GM18526 (cell line): ENCODE results near the gene AGL.

Source experiments
- POLR2A ChIP-seq: IDR thresholded peaks from 3 replicates; pipeline ENCODE4 v1.6.1; 2011; ENCODE audit not compliant: insufficient read length; ENCODE audit errors: extremely low read depth

Gene AGL

GRCh38 chr1:99906535-99906934, 56.4 kb downstream of the AGL start:
- no peak for TF ChIP-seq POLR2A

DNA sequence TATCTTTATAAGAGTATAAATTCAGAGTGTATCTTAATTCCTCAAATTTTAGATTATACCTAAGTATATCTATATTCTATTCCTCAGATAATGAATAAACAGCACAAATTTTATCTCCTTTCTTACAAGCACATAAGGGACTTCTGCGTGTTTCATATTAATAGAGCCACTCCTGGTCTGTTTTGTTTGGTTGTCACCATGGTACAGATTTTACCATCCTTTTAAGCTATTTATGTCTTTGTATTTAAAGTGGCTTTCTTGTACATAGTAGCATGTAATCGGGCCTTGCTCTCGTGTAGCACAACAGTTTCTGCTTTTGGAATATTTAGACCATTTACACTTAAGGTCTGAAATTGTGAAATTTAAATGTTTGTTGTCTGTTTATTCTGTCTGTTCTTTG, 67.1 kb downstream of the AGL start:
- no peak for TF ChIP-seq POLR2A

DNA sequence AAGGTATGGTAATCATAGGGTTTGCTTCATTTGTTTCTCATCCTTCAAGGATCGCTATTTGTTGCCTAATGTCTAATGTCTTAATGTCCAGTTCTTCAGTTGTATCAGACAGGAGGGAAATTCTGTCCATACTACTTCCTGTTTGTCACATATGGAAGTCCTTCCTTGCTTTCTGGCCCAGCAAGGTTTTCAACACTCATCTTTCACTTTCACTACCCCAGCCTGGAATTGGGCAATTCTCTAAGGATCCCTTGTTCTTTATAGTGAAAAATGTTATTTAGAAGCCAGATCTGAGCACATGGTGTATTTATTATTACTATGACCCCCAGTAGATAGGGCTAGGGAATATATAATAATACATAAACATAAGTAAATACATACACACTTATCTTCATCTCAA, 69.1 kb downstream of the AGL start:
- TF ChIP-seq POLR2A: no peak

GRCh38 chr1:99934801-99935200, 84.6 kb downstream of the AGL start:
- no peak for TF ChIP-seq POLR2A

- no peak for TF ChIP-seq POLR2A
Measured at GRCh38 chr1:99935534-99935933, 85.4 kb downstream of the AGL start.

DNA sequence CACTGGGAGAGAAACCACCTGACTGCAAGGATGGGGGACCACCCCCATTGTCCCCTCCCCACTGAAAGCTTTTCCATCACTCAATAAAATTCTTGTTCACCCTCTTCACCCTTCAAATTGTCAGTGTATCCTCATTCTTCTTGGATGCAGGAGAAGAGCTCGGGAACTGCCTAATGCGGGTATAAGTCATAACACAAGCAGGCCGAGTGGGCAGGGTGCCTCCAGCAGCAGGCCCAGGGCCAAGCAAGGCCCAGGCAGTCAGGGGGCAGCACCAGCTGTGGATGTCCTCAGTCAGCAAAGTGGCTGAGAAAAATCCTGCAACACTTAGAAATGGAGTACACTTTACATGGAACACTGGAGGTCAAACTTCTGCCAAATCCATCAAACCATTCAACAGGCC, 85.9 kb downstream of the AGL start:
- no peak for TF ChIP-seq POLR2A

DNA sequence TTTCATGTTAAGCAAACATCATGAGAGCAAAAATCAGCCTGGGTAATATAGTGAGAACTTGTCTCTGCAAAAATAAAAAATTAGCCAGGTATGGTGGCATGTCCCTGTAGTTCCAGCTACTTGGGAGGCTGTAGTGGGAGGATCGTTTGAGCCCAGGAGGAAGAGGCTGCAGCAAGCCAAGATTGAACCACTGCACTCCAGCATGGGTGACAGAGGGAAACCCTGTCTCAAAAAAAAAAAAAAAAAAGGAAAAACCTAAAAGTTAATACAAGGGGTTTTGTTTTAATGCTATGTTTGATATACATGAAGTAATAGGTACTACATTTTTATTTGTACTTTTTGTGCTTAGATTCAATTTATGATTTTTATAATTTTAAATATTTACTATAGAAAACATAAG, 92.6 kb downstream of the AGL start:
- TF ChIP-seq POLR2A: no peak

- TF ChIP-seq POLR2A: no peak
Measured at GRCh38 chr1:99943223-99943794, 93.1 kb downstream of the AGL start.

GRCh38 chr1:99944192-99944591, 94.0 kb downstream of the AGL start:
- no peak for TF ChIP-seq POLR2A

- no peak for TF ChIP-seq POLR2A
Measured at GRCh38 chr1:99945174-99945573, 95.0 kb downstream of the AGL start.

GRCh38 chr1:99950486-99950885, 100.3 kb downstream of the AGL start:
- no peak for TF ChIP-seq POLR2A

GRCh38 chr1:99952522-99952921, 102.4 kb downstream of the AGL start:
- TF ChIP-seq POLR2A: no peak

DNA sequence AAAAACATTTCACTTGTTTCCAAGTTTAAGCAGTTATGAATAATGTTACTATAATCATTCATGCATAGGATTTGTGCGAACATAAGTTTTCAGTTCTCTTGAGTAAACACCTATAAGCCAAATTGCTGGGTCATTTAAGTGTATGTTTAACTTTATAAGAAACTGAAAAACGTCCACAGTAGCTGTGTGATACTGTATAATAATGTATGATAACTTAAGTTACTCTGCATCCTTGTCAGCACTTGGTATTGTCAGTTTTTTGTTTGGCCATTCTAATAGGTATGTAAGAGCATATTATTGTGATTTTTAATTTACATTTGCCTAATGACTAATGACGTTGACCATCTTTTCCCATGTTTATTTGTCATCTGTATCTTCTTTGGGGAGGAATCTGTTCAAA, 105.2 kb downstream of the AGL start:
- TF ChIP-seq POLR2A: no peak

GRCh38 chr1:99956755-99957154, 106.6 kb downstream of the AGL start:
- no peak for TF ChIP-seq POLR2A

DNA sequence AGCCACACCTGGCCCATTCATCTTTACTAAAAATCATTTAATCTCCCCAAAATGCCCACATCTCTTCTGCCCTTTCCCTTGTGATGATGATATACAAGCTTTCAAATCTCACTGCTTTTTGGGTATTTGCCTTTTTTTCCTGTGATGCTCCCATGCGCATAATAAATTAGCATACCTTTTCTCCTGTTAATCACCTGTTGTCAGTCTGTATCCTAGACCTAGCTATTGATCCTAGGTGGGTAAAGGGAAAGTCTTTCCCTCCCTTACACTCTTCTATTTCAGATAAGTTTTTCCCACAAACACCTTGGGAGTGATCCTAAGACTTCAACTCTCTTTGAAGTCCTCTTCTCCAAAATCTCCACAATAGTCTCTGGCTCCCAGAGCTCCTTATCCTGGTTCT, 107.7 kb downstream of the AGL start:
- TF ChIP-seq POLR2A: no peak

GRCh38 chr1:99963041-99963795, 113.1 kb downstream of the AGL start:
- TF ChIP-seq POLR2A: no peak

DNA sequence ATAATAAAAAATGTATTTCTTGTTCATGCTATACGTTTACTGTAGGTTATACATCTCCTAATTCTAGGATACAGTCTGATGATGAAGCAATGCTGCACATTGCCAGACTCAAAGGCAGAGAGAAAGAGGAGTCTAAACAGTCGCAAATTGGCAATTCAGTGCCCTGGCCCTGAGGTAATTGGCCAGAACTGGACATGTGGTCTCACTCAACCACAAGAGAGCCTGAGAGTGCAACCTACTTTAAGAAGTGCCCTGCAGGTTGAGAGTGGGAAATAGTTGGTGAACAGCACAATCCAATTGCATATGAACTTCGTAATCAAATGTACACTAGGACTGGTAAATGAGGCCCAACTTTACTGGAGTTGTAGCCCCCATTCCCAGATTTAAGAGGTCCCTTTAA, 114.6 kb downstream of the AGL start:
- no peak for TF ChIP-seq POLR2A
